Measurements from ENCODE around the gene RLBP1.

Gene RLBP1

DNA sequence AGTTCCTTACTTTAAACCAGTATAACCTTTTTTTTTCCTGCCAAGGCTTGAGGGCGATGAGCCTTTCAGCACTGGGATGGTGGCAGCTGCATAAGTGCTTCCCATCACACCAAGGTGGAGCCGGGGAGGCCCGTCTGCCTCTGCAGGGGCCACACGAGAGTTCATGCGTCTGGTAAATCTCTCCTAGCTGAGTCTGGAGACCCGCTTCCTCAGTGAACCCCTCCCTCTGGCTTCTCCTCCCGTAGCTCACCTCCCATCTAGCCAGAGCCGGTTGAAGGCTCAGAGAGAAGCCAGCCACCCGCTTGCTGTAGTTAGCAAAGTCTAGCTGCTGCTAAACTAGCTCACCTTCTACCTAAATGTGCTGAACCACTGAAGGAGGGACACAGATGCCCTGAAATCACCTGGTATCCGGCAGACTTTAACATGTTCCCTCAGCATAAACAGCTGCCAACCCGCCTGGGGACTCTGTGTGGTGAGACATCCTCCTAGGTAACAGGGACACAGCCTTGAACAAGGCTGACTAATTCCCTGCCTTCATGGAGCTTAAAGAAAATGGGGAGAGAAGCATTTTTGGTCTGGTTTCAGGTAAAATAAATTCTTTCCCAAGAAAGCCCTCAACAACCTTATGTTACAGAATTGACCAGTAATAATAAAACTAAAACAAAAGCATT lies 42.9 kb downstream of the RLBP1 start:
- DNase-seq (ENCODE audit: low read depth in 2 of 2) = no peak

DNA sequence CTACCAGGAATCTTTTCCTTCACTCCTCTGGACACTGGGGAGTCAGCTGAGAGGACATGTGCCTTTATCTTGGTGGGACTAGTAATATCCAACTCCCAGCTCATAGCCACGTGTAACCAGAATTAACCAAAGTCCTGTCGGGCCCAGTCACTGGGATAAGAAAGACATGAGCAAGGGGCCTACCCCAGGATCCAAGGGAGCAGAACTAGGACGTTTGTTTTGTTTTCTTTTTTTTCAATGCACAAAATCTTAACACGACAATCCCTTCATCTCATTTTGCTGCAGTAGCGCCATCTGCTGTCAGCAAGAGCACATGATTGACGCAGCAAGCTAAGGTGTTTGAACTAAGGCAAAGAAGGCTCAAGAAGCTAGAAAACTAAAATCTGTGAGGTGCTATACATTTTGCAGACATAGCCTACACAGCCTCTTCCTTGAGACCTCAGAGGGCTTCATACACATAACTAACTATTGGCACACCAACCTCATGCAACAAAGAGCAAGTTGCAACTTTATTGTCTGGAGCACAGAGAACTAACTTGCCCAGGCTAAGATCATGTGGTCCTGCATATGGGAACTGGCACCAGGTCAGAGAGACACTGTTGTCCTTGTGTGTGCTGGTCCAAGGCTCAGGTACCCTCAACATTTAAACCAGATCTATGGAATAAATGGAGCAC lies 43.6 kb downstream of the RLBP1 start:
- peak; percentile 36 to 54 for DNase-seq (ENCODE audit: low read depth in 2 of 2)

DNA sequence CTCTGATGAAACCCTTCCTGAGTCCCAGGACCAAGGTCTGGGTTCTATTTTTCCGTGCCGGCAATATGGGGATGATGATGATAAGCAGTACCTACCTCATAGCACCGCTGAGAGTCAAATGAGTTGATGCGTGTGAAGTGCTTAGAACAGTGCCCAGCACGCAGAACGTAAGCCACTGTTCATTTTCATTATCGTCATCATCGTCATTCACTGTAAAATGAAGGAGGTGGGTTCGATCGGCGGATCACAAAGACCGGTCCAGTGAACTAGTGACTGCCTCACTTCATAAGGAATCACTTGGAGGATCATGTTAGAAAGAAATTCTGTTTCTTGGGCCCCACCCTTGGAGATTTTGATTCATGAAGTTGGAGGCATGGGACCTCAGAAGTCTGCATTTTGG lies 44.3 kb downstream of the RLBP1 start:
- DNase-seq (ENCODE audit: low read depth in 2 of 2) = no peak

DNA sequence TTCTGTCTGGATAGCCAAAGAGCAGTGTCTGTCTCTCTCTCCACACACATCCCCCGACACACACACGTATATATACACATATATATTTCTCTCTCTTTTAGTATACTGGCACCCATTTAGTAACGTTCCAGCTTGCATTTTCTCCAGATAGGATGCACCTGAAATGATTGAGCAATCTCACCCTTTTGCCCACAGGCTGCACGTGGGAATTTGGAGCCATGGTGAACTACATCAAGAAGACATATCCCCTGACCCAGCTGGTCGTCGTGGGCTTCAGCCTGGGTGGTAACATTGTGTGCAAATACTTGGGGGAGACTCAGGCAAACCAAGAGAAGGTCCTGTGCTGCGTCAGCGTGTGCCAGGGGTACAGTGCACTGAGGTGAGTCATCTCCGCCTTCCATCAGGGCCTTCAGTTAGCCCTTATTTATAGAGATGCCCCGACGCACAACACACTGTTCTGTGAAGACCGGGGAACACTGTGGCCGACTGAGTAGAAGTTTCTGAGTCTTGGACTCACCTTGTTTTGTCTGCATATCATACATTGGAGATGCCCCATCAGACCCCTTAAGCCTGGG lies 45.7 kb downstream of the RLBP1 start:
- DNase-seq (ENCODE audit: low read depth in 2 of 2) = no peak

DNA sequence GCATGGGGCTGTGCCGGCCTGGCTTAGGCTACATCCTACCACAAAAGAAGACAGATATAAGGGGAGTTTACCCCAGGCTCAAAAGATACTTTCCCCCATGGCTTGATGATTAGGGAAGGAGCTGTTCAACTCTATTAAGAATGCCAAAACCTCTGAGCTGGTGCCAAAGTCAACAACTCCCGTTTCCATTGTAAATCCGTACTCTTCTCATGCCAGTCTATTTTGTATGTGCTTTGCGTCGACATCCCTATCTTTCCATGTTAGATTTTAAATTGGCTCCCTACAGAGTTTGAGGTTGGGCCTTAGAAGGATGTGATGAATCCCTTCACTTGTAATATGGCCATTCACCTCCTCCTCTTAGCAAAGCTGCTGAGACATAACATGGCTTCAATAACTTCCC lies 46.9 kb downstream of the RLBP1 start:
- no peak for DNase-seq (ENCODE audit: low read depth in 2 of 2)

DNA sequence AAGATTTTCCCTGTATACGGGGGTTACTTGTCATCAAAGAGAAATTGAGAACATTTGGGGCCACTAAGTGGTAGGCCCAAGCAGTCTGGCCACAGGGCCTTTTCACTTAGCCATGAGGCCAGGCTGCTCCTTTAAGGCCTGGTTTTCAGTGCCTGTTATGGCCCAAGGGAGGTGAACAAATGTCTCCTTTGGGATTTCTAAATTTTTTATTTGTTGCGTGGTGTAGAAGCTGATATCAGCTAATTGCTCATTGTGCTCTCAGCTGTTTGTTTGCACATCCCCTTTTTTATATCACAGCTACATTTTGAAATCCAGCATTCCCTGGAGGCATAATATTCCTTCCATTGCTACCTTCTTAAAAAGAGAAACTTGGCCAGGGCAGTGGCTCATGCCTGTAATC lies 48.5 kb downstream of the RLBP1 start:
- no peak for DNase-seq (ENCODE audit: low read depth in 2 of 2)

DNA sequence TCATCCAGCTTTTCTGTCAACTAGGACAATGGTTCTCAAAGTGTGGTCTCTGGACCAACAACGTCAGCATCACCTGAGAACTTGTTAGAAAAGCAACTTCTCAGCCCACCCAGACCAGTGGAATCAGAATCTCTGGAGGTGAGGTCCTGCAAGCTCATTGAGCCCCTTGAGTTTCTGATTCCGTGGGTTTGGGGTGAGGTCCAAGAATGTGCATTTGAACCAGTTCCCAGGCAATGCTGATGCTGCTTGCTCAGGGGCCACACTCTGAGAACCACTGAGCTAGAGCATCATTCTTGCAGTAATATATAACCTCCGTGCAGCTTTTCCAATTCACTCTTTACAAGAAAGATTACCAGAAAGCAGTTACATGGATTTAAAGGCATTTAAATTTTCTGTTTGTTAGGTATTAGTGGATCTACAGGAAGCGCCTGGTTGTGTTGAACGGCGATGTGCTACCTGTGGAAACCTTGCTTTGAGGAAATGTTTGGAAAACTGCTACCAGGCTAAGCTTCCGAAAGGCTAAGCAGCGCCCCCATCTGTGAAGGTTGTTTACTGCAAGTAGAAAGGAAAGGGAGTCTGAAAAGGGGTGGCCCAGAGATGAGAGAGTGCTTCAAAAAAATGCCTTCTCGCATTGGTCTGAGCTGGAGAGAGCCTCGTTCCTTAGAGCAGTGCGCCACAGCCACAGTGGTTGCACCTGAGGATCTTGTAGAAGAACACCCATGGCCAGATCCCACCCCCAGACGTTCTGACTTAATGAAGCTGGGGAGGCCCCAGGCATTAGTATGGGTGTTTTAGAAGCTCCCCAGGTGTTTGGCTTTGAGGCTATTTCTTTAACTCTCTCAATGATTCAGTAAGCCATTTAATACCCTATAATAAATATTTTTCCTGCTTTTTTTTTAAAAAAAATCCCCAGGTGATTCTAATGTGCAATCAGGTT lies 50.0 kb downstream of the RLBP1 start:
- DNase-seq (ENCODE audit: low read depth in 2 of 2) = peak in 1 of 2 experiments; percentile 27

DNA sequence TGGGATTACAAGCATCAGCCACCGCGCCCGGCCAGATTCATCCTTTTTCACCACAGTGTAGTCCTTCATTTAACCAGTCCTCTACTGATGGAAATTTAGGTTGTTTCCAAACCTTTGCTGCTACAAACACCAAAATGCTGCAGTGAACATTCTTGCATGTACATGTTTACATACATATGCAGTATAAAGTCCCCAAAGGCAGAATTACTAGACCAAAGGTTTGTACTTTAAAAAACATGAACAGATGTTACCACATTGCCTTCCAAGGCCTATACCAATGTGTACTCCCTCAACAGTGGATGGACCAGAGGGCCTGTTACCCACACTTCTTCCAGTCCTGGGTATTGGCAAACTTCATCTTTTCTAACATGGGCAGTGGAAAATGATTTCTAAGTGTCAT lies 51.0 kb downstream of the RLBP1 start:
- no peak for DNase-seq (ENCODE audit: low read depth in 2 of 2)

DNA sequence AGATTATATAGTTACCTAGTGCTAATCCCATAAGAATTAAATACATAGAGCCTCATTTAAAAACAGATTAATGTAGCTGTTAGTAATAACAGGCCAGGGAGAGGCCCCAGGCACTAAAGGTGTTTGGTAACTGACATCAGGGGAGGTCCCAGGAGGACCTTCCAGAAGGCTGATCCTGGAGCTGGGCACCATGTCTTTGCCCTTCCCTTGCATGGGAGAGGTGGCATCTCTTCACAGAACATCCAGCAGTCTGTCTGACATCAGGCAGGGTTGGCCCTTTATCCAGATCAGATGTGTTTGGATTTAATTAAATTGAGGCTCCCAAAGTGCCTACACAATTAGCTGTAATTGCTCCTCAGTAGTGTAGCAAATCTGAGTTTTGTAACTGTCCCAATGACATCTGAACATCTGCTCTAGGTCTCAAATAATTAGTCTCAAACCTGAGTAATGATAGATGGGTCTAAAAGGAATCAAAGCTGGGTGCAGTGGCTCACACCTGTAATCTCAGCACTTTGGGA lies 53.0 kb downstream of the RLBP1 start:
- DNase-seq (ENCODE audit: low read depth in 2 of 2) = no peak

DNA sequence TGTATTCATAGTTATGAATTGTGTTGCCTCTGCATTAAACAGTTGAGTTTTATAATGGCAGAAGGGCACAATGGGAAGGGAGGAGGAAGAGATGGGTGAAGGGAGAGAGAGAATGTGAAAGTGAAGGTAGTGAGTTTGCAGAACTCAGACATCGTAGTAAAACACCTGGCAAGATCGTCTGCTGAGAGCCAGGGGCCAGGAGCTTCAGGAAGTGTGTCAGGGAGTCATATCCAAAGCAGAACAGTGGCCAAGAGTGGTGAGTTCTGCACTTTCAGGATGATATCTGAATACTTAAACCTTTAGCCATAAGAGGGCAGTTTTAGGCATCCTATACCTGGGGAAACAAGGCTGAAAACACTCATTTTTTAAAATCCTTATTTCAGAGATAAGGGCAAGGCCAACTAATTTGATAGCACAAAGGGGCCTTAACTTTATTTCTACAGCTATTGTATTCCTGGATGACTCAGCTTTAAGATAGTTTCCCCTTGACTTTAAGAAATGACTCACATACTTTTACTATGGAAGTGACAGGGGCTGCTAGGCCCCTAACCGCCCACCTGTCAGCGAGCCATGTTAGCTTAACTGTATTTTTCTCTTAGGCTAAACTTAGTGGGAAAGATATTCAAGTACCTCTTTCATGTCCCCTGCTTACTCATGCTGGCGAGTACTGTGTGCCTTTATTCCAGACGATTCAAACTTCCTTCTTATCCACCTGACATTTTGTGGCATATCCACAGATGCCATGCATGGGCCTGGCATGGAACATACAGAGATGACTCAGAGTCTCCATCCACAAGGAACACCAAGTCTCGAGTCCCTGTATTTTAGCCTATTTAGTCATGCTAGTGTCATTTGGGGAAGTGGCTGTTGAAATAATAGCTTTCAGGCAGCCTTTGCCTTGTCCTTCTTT lies 53.9 kb downstream of the RLBP1 start:
- peak; percentile 54 to 58 for DNase-seq (ENCODE audit: low read depth in 2 of 2)

DNA sequence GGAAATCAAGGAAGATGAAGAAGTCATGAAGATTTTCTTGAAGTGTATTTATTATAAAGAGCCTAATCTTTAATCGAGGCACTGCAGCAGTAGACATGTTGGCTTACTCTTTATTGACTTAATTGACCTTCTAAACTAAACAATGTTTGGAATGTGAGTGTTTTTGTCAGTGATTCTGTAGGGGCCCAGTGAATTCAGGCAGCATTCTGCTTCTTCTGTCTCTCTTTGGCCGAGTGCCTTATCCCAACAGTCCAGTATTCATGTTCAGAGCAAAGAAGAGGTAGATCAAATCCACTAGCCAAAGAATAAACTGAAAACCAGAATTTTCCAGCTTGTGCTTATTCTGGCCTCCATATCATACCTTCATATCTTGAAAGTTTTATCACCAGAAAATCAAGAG lies 55.7 kb downstream of the RLBP1 start:
- DNase-seq (ENCODE audit: low read depth in 2 of 2) = no peak

DNA sequence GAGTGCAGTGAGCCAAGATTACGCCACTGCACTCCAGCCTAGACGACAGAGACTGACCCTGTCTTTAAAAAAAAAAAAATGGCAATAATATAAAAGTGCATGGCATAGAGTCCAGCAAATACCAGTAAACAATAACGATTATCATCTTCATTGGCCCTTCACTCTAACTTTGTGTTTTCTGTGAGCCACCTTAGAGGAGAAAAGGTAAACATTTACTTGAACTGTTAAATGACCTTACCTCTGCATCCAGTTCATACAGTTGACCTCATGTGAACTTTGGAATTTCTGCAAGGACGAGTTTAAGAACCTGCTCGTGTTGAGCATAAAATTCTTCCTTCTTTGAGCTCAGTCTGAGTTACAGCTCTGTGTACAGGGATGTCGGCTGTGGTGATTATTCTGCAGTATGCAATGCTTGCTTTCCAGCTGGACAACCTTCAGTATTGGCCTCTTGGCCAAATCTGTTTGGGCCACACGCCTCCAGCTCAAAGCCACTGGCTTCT lies 56.6 kb downstream of the RLBP1 start:
- DNase-seq (ENCODE audit: low read depth in 2 of 2) = no peak

DNA sequence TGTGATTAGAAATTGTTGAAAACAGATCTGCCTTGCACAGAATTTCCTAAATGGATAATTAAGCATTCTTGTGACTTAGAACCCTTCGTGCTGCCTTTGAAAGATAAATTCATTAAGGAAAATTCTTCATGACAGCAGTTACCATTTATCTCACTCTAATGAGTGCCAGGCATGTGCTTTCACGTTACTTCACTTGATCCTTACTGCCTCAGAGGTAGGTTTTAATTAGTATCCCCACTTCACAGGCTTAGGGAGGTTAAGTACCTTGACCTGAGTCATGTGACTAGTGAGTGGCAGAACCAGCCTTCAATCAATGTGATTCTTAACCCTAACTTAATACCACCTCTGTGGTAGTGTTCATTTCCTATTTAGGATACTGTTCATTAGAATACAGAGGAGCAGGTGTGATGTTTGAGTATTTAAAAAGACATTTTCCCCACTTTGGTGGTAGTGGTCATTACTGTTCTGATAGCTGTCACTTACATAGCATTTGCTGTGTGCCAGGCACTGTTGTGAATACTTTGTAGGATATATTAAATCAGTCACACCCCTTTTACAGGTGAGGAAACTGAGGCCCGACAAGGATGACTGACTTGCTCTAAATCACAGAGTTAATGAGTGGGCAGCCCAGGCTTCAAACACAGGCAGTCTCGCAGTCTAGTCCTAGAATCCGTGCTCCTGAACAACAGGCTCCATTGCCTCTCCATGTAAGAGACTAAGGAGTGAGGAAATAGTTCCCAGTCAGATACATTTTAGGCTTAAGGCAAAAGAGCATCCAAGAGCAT lies 57.9 kb downstream of the RLBP1 start:
- no peak for DNase-seq (ENCODE audit: low read depth in 2 of 2)

DNA sequence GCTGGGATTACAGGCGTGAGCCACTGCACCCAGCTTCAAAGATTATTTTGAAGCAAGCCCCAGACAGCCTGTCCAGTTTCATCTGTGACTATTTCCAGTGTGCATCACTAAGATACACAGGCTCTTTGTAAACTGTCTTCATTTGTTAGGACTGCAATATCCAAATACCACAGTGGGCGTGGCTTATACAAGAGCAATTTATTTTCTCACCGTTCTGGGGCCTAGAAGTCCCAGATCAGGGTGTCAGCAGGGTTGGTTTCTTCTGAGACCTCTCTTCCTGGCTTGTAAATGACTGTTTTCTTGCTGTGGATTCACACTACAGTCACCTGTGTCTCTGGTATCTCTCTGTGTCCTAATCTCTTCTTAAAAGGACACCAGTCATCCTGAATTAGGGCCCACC lies 59.7 kb downstream of the RLBP1 start:
- no peak for DNase-seq (ENCODE audit: low read depth in 2 of 2)

All from stimulated activated CD4-positive, alpha-beta T cell treated with anti-CD3 and anti-CD28 coated beads, Interleukin-12 subunit alpha, Interleukin-12 subunit beta, amount 100 ng/mL, for 24 hours (primary cell).